Thyroid gland (tissue), 4 donors: Measurements from ENCODE around the gene GOLGA6D.
"Not testable (repeated sequence)": the region's sequence is repeated elsewhere in the genome, so short reads cannot be mapped to it uniquely, and the experiment has no call there.

Source experiments
- CTCF ChIP-seq, 6 experiments: fragments of 200-600 bp in 3 of 6; fragments of 450-650 bp in 3 of 6; sonication (generic) in 3 of 6; IDR thresholded peaks; one replicate each; pipeline ENCODE4 v1.5.1; 2016 to 2019; ENCODE audit warnings: antibody characterized with exemption in 6 of 6, mild to moderate bottlenecking in 2 of 6, inconsistent platforms in 1 of 6, moderate library complexity in 1 of 6
- POLR2A ChIP-seq, 2 donors: fragments of 450-650 bp; IDR thresholded peaks; one replicate each; pipeline ENCODE4 v1.6.1; 2017; ENCODE audit warnings: antibody characterized with exemption in 2 of 2, mild to moderate bottlenecking in 2 of 2, moderate library complexity in 1 of 2

GRCh38 chr15:75278497-75278896 is 4.1 kb upstream of the GOLGA6D start:
- TF ChIP-seq CTCF, POLR2A (IDR thresholded peaks at IDR 0.05): not testable (repeated sequence)
